RWPE2 (cell line): ENCODE data around the gene DUSP22.

ENCODE experiments used
- ATAC-seq: fragments of 200-7000 bp; cut with Tn5 transposase; 3 replicates; pipeline ENCODE4 v1.9.1; 2021; ENCODE audit warnings: low read depth
- DNase-seq: peaks from one replicate; pipeline ENCODE4 v3.0.0-alpha.2; 2020; ENCODE audit warnings: low spot score
- H3K27ac ChIP-seq: fragments of 450-650 bp; 2 replicates; pipeline ENCODE4 v1.5.1; 2017; ENCODE audit warnings: mild to moderate bottlenecking; ENCODE audit not compliant: poor library complexity, severe bottlenecking
- H3K27me3 ChIP-seq: fragments of 250-450 bp; sonication (Bioruptor Pico); 2 replicates; pipeline ENCODE4 v1.5.1; 2021; ENCODE audit warnings: mild to moderate bottlenecking, moderate library complexity; ENCODE audit not compliant: insufficient read depth, poor library complexity, severe bottlenecking
- H3K36me3 ChIP-seq: fragments of 250-450 bp; sonication (Bioruptor Pico); 2 replicates; pipeline ENCODE4 v1.5.1; 2020; ENCODE audit warnings: low read depth, mild to moderate bottlenecking, moderate library complexity
- H3K4me1 ChIP-seq: fragments of 250-450 bp; sonication (Bioruptor Pico); 2 replicates; pipeline ENCODE4 v1.5.1; 2021; ENCODE audit warnings: mild to moderate bottlenecking, moderate library complexity; ENCODE audit not compliant: insufficient read depth, poor library complexity, severe bottlenecking
- H3K4me3 ChIP-seq: fragments of 250-450 bp; sonication (Bioruptor Pico); 2 replicates; pipeline ENCODE4 v1.5.1; 2021; ENCODE audit warnings: mild to moderate bottlenecking, moderate library complexity; ENCODE audit not compliant: severe bottlenecking
- H3K9me3 ChIP-seq: fragments of 250-450 bp; sonication (Bioruptor Pico); 2 replicates; pipeline ENCODE4 v1.5.1; 2021; ENCODE audit warnings: mild to moderate bottlenecking, moderate library complexity; ENCODE audit not compliant: severe bottlenecking
- TF ChIP-seq, protein P1 (sequence below): fragments of 450-650 bp; IDR thresholded peaks from one replicate; pipeline ENCODE4 v1.5.1; 2017; ENCODE audit warnings: mild to moderate bottlenecking, moderate library complexity; ENCODE audit not compliant: poor library complexity, severe bottlenecking

The DUSP22 gene

DNA sequence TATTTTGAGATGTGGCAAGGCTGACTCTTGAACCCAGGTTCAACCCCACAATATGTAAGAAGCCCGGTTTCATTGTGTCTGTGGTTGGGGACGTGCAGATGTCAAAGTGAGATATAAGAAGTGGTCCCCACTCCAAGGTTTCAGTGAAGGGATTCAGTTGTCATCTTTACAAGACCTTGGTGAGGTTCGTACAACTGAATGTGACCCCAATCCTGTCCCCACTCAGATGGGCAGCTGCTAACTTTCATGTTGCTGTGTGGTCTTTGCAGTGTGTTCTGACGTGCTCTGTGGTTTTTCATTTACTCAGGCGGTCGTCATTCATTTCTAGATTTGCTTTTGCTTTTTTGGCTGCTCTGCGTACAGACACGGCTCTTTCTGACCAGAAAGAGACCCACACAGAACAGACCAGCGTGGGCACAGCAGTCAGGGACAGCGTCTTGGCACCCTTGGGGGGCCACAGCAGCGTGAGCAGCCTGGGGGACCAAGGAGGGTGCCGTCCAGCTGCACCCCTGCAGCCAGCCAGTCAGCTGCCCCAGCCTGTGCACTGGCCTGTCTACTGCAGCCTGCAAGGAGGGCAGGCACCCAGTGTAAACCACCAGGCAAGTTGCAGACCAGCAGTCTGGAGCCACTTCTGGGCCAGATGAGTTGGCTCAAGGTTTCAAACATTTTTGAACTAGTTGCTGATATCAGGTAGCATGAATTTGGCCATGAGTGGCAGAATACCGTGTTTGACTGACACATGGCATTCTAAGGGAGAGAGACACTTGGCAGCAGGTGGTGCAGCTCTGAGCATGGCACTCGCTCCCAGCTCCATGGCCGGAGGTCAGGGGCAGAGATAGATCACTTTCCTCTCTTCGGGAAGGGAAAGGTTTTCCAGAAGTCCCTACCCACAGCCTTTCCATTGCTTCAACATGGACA is 49.9 kb downstream of the DUSP22 start:
- Histone ChIP-seq H3K27me3 (no peaks in the 10 kb centered on the region), H3K4me3 (no peak overlapping the region), H3K27ac (no peak overlapping the region), H3K4me1 (no peaks in the 10 kb centered on the region), H3K9me3 (no peaks in the 10 kb centered on the region), H3K36me3 (no peaks in the 10 kb centered on the region)
- ATAC-seq (no peak), DNase-seq (no peak)
- TF ChIP-seq, protein P1, sequence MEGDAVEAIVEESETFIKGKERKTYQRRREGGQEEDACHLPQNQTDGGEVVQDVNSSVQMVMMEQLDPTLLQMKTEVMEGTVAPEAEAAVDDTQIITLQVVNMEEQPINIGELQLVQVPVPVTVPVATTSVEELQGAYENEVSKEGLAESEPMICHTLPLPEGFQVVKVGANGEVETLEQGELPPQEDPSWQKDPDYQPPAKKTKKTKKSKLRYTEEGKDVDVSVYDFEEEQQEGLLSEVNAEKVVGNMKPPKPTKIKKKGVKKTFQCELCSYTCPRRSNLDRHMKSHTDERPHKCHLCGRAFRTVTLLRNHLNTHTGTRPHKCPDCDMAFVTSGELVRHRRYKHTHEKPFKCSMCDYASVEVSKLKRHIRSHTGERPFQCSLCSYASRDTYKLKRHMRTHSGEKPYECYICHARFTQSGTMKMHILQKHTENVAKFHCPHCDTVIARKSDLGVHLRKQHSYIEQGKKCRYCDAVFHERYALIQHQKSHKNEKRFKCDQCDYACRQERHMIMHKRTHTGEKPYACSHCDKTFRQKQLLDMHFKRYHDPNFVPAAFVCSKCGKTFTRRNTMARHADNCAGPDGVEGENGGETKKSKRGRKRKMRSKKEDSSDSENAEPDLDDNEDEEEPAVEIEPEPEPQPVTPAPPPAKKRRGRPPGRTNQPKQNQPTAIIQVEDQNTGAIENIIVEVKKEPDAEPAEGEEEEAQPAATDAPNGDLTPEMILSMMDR = no peak

DNA sequence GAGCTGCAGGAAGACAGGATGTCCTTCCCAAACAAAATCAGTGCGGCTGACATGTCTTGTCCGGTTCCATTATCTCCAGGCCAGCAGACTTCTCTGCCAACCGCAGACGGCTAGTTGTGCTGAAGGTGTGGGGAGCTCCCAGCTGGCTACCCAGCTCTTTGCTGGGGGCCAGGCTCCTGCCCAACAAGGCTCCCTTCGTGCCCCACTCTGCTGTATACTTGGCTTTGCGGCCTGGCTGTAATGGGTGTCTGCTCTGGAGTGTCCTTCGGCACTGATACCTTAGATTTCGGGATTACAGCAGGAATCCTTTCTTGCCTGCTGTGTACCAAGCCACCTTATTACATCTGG is 50.5 kb downstream of the DUSP22 start:
- H3K36me3 ChIP-seq = no peaks in the 10 kb centered on the region

DNA sequence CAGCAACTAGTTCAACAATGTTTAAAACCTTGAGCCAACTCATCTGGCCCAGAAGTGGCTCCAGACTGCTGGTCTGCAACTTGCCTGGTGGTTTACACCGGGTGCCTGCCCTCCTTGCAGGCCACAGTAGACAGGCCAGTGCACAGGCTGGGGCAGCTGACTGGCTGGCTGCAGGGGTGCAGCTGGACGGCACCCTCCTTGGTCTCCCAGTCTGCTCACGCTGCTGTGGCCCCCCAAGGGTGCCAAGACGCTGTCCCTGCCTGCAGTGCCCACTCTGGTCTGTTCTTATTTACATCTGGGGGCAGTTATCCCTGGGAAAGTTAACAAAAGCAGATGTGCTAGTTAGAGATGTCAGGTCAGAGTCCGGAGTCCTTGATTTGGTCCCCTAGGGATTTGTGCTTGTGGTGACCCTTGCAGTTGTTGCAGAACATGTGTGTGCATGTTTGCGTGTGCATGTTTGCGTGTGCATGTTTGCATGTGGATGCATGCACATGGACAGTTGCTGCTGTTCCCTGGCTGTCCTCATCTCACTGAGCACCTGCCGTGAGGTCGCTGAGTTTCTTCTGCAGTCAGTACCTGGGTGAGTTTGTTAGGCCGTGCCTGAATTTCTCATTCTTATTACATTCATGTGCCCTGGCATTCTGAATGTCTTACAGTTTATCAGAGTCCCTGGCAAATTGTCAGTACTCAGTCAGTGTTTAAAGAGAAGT is 51.1 kb downstream of the DUSP22 start:
- Histone ChIP-seq H3K9me3 (no peaks in the 10 kb centered on the region), H3K27me3 (no peaks in the 10 kb centered on the region), H3K4me1 (no peaks in the 10 kb centered on the region), H3K36me3 (no peaks in the 10 kb centered on the region), H3K27ac (no peak overlapping the region), H3K4me3 (no peak overlapping the region)
- no peak for DNase-seq
- TF ChIP-seq, protein P1 = no peak
- ATAC-seq = no peak

More for the DNA sequence above, 50.5 kb downstream of the DUSP22 start:
- TF ChIP-seq, protein P1 = no peak
- DNase-seq = no peak
- no peaks in the 10 kb centered on the region for H3K9me3 ChIP-seq
- no peak overlapping the region for H3K4me3 ChIP-seq
- no peak for ATAC-seq
- H3K4me1 ChIP-seq = no peaks in the 10 kb centered on the region
- no peaks in the 10 kb centered on the region for H3K27me3 ChIP-seq
- no peak overlapping the region for H3K27ac ChIP-seq

DNA sequence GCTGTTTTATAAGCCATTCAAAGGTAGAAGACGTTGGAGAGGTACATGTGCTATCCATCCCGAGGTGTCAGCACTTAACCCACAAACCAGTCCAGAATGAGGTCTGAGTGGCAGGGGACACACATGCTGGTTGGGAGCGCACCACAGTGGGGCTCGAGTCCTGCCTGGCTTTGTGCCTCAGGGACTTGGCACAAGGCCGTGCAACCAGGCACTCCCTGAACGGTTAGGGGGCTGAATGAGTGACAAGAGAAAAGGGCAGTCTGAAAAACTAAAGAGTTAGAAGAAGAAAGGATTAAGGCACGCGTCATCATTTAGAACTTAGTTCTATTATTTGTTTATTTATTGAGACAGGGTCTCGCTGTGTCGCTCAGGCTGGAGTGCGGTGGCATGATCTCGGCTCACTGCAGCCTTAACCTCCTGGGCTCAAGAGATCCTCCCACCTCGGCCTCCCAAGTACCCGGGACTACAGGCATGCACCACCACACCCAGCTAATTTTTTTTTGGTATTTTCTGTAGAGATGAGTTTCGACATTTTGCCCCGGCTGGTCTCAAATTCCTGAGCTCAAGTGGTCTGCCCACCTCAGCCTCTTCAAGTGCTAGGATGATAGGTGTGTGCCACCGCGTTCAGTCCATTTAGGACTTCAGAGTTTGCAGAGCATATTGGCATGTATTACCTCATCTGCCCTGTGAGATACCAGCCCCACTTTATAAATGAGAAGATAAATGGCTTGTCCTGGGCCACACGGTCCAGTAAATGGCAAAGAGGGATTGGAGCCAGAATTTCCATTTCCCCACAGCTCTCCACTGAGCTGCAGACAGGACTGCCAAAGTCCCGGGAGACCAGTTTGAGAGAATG is 51.9 kb downstream of the DUSP22 start:
- ATAC-seq (no peak), DNase-seq (no peak)
- TF ChIP-seq, protein P1 = no peak
- Histone ChIP-seq H3K4me1 (no peaks in the 10 kb centered on the region), H3K4me3 (no peak overlapping the region), H3K27me3 (no peaks in the 10 kb centered on the region), H3K9me3 (no peaks in the 10 kb centered on the region), H3K36me3 (no peaks in the 10 kb centered on the region), H3K27ac (no peak overlapping the region)
